Panc1 (cell line): ENCODE results near the gene HS6ST3.

Source experiments
- CTCF ChIP-seq: fragments of 450-650 bp; IDR thresholded peaks from 2 replicates; pipeline ENCODE4 v1.5.1; 2017; ENCODE audit warnings: mild to moderate bottlenecking
- POLR2AphosphoS5 ChIP-seq: IDR thresholded peaks from 2 replicates; pipeline ENCODE4 v1.6.1; 2012; ENCODE audit warnings: mild to moderate bottlenecking, low read depth, low read length, moderate library complexity
- SIN3A ChIP-seq: IDR thresholded peaks from 2 replicates; pipeline ENCODE4 v1.6.1; 2012; ENCODE audit warnings: low read depth, mild to moderate bottlenecking, low read length, moderate library complexity, borderline replicate concordance; ENCODE audit not compliant: insufficient read depth
- TCF7L2 ChIP-seq: IDR thresholded peaks from 2 replicates; pipeline ENCODE4 v1.6.1; 2011; ENCODE audit warnings: mild to moderate bottlenecking, low read depth, low read length, inconsistent platforms

- TF ChIP-seq CTCF, result no peak
- TF ChIP-seq POLR2AphosphoS5, result no peak
- TF ChIP-seq SIN3A, result no peak
- TF ChIP-seq TCF7L2, result no peak
Measured at GRCh38 chr13:96811049-96811448, 721.1 kb downstream of the HS6ST3 start.
